Measurements from ENCODE around the gene EEF1G. TPM values are rescaled to one million over a fixed set of nuclear protein-coding genes. Genes with fewer than 3 reads are reported as not detected.

EEF1G gene
- total and polyA plus RNA-seq, 9 of the 15 experiments (the other 6 are each of a cell fraction or from before 2014, with no cell fraction given), result 985 to 2,349 (median 2,035) TPM

DNA sequence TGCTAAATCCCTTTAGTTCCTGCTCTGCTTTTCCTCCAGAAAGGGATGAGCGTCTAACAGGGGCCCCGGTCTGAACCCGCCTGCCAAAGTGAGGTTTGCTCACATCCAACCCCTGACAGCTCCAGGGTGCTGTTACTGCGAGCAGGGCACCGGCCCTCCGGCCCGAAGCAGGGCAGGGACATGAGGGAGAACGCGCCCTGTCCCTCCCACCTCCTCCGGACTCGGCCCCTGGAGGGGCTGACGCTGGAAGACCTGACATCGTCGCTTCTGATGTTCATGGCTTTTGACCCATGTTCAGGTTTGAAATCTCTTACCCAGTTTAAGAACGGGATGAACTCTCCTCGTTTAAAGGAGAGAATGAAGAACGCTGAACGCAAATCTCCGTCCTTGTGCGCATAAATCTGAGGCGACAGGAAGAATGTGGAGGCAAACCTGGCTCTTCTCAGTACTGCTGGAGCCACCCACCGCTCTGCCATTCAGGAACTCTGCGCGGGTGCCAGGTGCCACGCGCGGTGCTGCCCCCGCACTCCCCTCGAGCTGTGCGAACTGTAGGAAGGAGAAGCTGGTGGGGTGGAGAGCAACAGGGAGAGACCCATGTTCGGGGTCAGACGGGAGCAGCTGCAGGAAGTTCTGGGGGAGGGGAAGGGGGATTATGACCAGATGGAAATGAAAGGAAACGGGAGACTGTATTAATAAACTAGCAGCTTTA is 826 bp upstream of the EEF1G start (continued):
- TF ChIP-seq FOXK1 (CRISPR knock-in tag; IDR thresholded peaks at IDR 0.05; ENCODE audit: borderline replicate concordance), result no peak
- TF ChIP-seq POLR3G (IDR thresholded peaks at IDR 0.05; ENCODE audit: extremely low read depth, insufficient read length, insufficient replicate concordance), result no peak
- no peak for TF ChIP-seq ARNT (IDR thresholded peaks at IDR 0.05)
- TF ChIP-seq ZNF280B (CRISPR knock-in tag; IDR thresholded peaks at IDR 0.05), result no peak; the same call in 1 of the 2 replicates
- TF ChIP-seq TAF7 (tag; IDR thresholded peaks at IDR 0.05), result no peak
- TF ChIP-seq KLF10 (CRISPR knock-in tag; IDR thresholded peaks at IDR 0.05), result no peak
- TF ChIP-seq, protein P1, sequence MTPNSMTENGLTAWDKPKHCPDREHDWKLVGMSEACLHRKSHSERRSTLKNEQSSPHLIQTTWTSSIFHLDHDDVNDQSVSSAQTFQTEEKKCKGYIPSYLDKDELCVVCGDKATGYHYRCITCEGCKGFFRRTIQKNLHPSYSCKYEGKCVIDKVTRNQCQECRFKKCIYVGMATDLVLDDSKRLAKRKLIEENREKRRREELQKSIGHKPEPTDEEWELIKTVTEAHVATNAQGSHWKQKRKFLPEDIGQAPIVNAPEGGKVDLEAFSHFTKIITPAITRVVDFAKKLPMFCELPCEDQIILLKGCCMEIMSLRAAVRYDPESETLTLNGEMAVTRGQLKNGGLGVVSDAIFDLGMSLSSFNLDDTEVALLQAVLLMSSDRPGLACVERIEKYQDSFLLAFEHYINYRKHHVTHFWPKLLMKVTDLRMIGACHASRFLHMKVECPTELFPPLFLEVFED (CRISPR knock-in tag; conservative IDR thresholded peaks at IDR 0.05), result no peak
- TF ChIP-seq POLR2H (tag; IDR thresholded peaks at IDR 0.05; ENCODE audit: low read depth), result no peak
- no peak for TF ChIP-seq STAG1 (CRISPR knock-in tag; IDR thresholded peaks at IDR 0.05; ENCODE audit: borderline replicate concordance)
- peak in 1 of 2 experiments; percentile 52; a peak in 1 of 4 replicates for TF ChIP-seq KDM1A (IDR thresholded peaks at IDR 0.05)
- no peak for TF ChIP-seq ELK1 (CRISPR knock-in tag; IDR thresholded peaks at IDR 0.05)
- no peak; the same call in 1 of the 2 replicates for TF ChIP-seq AFF4 (CRISPR knock-in tag; IDR thresholded peaks at IDR 0.05)
- TF ChIP-seq POLR2AphosphoS5 (IDR thresholded peaks at IDR 0.05; ENCODE audit: control insufficient read depth, insufficient read depth, low read depth, low read length), result no peak
- no peak for TF ChIP-seq MLX (CRISPR knock-in tag; conservative IDR thresholded peaks at IDR 0.05)
- TF ChIP-seq ZNF12 (CRISPR knock-in tag; IDR thresholded peaks at IDR 0.05), result no peak
- TF ChIP-seq CREB5 (CRISPR knock-in tag; IDR thresholded peaks at IDR 0.05), result 0 out of 2 replicates have a peak, but pooled peaks have one; percentile 34
- no peak for TF ChIP-seq KLF6 (CRISPR knock-in tag; IDR thresholded peaks at IDR 0.05; ENCODE audit: borderline replicate concordance)

Data from K562 (cell line).